Measurements from ENCODE around the gene CARS2. TPM values are rescaled to one million over a fixed set of nuclear protein-coding genes. Genes with fewer than 3 reads are reported as not detected.

The CARS2 gene
- total and polyA plus RNA-seq, 2 donors (not counting 3 experiments of a cell fraction or from before 2014, with no cell fraction given), result 42.0 to 51.2 TPM

GRCh38 chr13:110719036-110719710, 13.3 kb upstream of the CARS2 start:
- Histone ChIP-seq H3K9me3 (replicated peaks; ENCODE audit: control insufficient read depth, insufficient read depth, low read length) (no peaks in the 10 kb centered on the region), H3K4me2 (ENCODE audit: insufficient read depth, low read length) (no peak overlapping the region), H3K36me3 (ENCODE audit: control insufficient read depth in 2 of 2, extremely low read depth in 1 of 2, insufficient read depth in 2 of 2, low read length in 2 of 2) (peaks cover 0 to 5% of the 10 kb centered on the region in 2 experiments), H4K20me1 (replicated peaks; ENCODE audit: control insufficient read depth, extremely low read depth, insufficient read depth, low read length) (peaks cover 2% of the 10 kb centered on the region), H3K4me3 (replicated peaks in 1 of 3; ENCODE audit: insufficient read depth in 1 of 3, low read depth in 1 of 3, low read length in 3 of 3) (no peak overlapping the region), H3K27me3 (ENCODE audit: control insufficient read depth in 2 of 2, insufficient read depth in 2 of 2, low read length in 2 of 2) (no peaks in the 10 kb centered on the region), H3K9ac (replicated peaks; ENCODE audit: extremely low read depth, insufficient read depth, low read length) (no peak overlapping the region), H3K4me1 (ENCODE audit: control insufficient read depth, extremely low read depth, insufficient read depth, low read length) (peaks cover 13% of the 10 kb centered on the region), H2AFZ (ENCODE audit: low read depth, low read length) (no peak overlapping the region), H3K79me2 (ENCODE audit: control insufficient read depth, insufficient read depth, low read length) (peaks cover 53% of the 10 kb centered on the region), H3K27ac (ENCODE audit: insufficient read depth, low read depth, low read length) (no peak overlapping the region), H3K9me1 (replicated peaks; ENCODE audit: control insufficient read depth, extremely low read depth, insufficient read depth, low read length) (no peaks in the 10 kb centered on the region)
- DNase-seq (ENCODE audit: low read depth, low spot score) (no peak), FAIRE-seq (no peak)
- intact Hi-C loops (cut with micrococcal nuclease), result loop anchor here (10.0 kb wide), 2 partner anchors 374 to 456 kb away; no protein-coding TSS in a partner anchor
- no TSS peak for BruUV-seq (replicated peaks)
- TF ChIP-seq GATA2 (IDR thresholded peaks at IDR 0.05; ENCODE audit: insufficient read depth, insufficient read length, low read depth, low read length), result no peak
- TF ChIP-seq, protein P1, sequence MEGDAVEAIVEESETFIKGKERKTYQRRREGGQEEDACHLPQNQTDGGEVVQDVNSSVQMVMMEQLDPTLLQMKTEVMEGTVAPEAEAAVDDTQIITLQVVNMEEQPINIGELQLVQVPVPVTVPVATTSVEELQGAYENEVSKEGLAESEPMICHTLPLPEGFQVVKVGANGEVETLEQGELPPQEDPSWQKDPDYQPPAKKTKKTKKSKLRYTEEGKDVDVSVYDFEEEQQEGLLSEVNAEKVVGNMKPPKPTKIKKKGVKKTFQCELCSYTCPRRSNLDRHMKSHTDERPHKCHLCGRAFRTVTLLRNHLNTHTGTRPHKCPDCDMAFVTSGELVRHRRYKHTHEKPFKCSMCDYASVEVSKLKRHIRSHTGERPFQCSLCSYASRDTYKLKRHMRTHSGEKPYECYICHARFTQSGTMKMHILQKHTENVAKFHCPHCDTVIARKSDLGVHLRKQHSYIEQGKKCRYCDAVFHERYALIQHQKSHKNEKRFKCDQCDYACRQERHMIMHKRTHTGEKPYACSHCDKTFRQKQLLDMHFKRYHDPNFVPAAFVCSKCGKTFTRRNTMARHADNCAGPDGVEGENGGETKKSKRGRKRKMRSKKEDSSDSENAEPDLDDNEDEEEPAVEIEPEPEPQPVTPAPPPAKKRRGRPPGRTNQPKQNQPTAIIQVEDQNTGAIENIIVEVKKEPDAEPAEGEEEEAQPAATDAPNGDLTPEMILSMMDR (IDR thresholded peaks at IDR 0.05; ENCODE audit: extremely low read depth in 1 of 2, insufficient read depth in 1 of 2, low read depth in 1 of 2, low read length in 2 of 2), result no peak
- no peak for TF ChIP-seq FOS (IDR thresholded peaks at IDR 0.05; ENCODE audit: borderline replicate concordance, insufficient read depth, low read length)
- TF ChIP-seq MYC (IDR thresholded peaks at IDR 0.05; ENCODE audit: low read depth, low read length), result no peak
- TF ChIP-seq POLR2A (IDR thresholded peaks at IDR 0.05; ENCODE audit: low read depth, low read length), result no peak
- no peak for TF ChIP-seq EZH2 (IDR thresholded peaks at IDR 0.05; ENCODE audit: borderline replicate concordance, low read depth, low read length, severe bottlenecking)
- no peak for TF ChIP-seq JUN (IDR thresholded peaks at IDR 0.05; ENCODE audit: borderline replicate concordance, insufficient read depth, insufficient read length, low read depth)
- dilution Hi-C loops (cut with MboI; ENCODE audit: extremely low pct_ligation_motif_present, low sequenced_read_pairs), result no loop called here
- CTCF ChIA-PET, result no interaction called here
- POLR2A ChIA-PET, result no interaction called here
